Measurements from ENCODE around the gene GPN2.

DNA sequence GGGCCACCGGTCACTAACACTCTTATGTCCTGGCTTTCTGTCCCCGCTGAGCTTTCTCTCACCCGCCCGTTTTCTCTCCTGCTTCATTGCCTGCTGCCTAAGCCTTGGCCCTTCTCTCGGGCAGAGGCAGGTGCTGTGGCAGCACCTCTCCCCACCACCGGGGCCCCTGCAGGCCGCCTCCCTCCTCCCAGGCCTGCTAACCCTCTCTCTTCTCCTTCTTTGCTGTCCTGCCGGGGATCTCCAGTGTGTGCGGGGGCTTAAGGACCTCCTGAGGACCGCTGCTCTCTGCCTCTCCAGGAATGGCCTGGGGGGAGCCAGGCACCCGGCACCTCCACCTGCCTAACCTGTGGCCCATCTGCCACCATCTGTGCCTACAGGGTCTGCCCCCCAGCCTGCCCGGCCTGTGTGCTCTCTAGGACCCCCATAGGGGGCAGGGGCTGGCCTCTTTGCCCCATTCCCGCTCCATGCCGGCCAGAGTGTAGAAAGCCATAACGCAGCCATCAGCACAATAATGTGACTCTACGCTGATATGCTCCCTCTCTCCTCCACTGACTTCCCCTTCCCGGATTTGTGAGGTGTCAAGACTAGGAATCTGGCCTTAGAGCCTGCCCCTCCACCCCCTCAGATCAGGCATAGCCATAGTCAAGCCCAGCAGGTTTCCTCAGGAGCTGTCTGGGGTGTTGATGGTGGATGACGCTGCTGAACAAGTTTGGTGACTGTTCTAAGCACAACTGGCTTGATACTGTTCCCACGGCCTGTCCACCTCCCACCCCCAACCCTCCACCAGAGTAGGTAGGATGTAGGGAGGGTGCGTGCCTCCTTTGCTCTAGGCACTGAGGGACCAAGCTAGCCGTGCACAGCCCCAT lies 33.2 kb downstream of the GPN2 start:
- TF ChIP-seq CTCF (IDR thresholded peaks at IDR 0.05) = no peak
- TF ChIP-seq POLR2A (IDR thresholded peaks at IDR 0.05) = no peak

All from right lobe of liver (tissue), 4 donors.